Loucy (cell line): Measurements from ENCODE around the gene NBEA.
A peak's percentile ranks its signal among the peaks of the same experiment; 100 is the strongest.

Source experiments
- H2AFZ ChIP-seq: fragments of 200-600 bp; sonication (generic); 2 replicates; pipeline ENCODE4 v1.6.0; 2016; ENCODE audit warnings: antibody characterized with exemption, mild to moderate bottlenecking, low read length, moderate library complexity
- H3F3A ChIP-seq: fragments of 200-600 bp; 2 replicates; pipeline ENCODE4 v1.6.0; 2016; ENCODE audit warnings: antibody characterized with exemption, low read depth, mild to moderate bottlenecking
- H3K27me3 ChIP-seq: fragments of 200-600 bp; sonication (generic); 2 replicates; pipeline ENCODE4 v1.6.1; 2014; ENCODE audit warnings: low read length, mild to moderate bottlenecking; ENCODE audit not compliant: insufficient read depth, poor library complexity, severe bottlenecking
- H3K36me3 ChIP-seq: fragments of 200-600 bp; sonication (generic); 2 replicates; pipeline ENCODE4 v1.6.1; 2016; ENCODE audit warnings: low read length; ENCODE audit not compliant: insufficient read depth
- H3K4me1 ChIP-seq: fragments of 200-600 bp; sonication (generic); 2 replicates; pipeline ENCODE4 v1.5.1; 2014; ENCODE audit warnings: low read length, mild to moderate bottlenecking; ENCODE audit not compliant: insufficient read depth, poor library complexity, severe bottlenecking
- H3K4me2 ChIP-seq: fragments of 200-600 bp; sonication (generic); 2 replicates; pipeline ENCODE4 v1.6.0; 2014; ENCODE audit warnings: antibody characterized with exemption, low read length, low read depth, mild to moderate bottlenecking; ENCODE audit not compliant: poor library complexity, severe bottlenecking
- H3K4me3 ChIP-seq: fragments of 200-600 bp; sonication (generic); 2 replicates; pipeline ENCODE4 v1.5.1; 2014; ENCODE audit warnings: low read length, mild to moderate bottlenecking, mixed read lengths; ENCODE audit not compliant: poor library complexity, severe bottlenecking
- H3K79me2 ChIP-seq: fragments of 200-600 bp; sonication (generic); 2 replicates; pipeline ENCODE4 v1.6.1; 2014; ENCODE audit warnings: low read length; ENCODE audit not compliant: insufficient read depth
- H3K9ac ChIP-seq: fragments of 200-600 bp; sonication (generic); 2 replicates; pipeline ENCODE4 v1.6.0; 2014; ENCODE audit warnings: mild to moderate bottlenecking, low read depth, low read length, moderate library complexity; ENCODE audit not compliant: poor library complexity, severe bottlenecking
- H3K9me2 ChIP-seq: fragments of 200-600 bp; sonication (generic); replicated peaks from 2 replicates; pipeline ENCODE4 v1.6.1; 2016; ENCODE audit warnings: low read depth, low read length, mixed read lengths
- H3K9me3 ChIP-seq: fragments of 200-600 bp; sonication (generic); 2 replicates; pipeline ENCODE4 v1.6.1; 2014; ENCODE audit warnings: mild to moderate bottlenecking, antibody characterized with exemption, low read length, low read depth; ENCODE audit not compliant: insufficient read depth
- H4K20me1 ChIP-seq: fragments of 200-600 bp; sonication (generic); 2 replicates; pipeline ENCODE4 v1.6.0; 2014; ENCODE audit warnings: antibody characterized with exemption, low read length, mild to moderate bottlenecking; ENCODE audit not compliant: insufficient read depth, poor library complexity, severe bottlenecking
- EZH2phosphoT487 ChIP-seq: fragments of 200-600 bp; IDR thresholded peaks from 2 replicates; pipeline ENCODE4 v1.6.1; 2018; ENCODE audit warnings: antibody characterized with exemption, mild to moderate bottlenecking, moderate library complexity, borderline replicate concordance
- TF ChIP-seq, protein P1 (sequence below): fragments of 200-600 bp; sonication (generic); conservative IDR thresholded peaks from 2 replicates; pipeline ENCODE4 v1.5.1; 2014; ENCODE audit warnings: mild to moderate bottlenecking, antibody characterized with exemption, low read length

The NBEA gene

DNA sequence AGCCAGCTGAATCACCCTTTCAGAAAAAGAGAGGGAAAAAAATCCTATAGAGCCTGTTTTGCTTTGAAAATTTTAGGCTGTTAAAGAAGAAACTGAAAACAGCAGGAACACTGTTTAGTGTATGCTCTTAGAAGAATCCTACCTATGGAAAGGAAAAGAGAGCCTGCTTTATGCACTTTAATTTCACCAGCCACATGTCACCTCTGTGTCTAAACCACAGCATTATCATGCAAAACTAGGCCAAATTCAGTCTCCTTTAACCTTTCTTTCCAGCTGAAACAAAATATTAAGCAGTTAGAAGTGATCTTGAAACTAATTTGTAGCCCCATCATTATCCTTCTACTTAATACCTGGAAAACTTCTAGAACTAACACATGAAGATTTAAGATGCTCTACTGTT is 631.6 kb downstream of the NBEA start:
- Histone ChIP-seq H3K9ac (no peak overlapping the region), H3K9me3 (no peaks in the 10 kb centered on the region), H3K9me2 (no peaks in the 10 kb centered on the region), H4K20me1 (no peaks in the 10 kb centered on the region), H3K79me2 (no peaks in the 10 kb centered on the region), H3K4me3 (no peak overlapping the region), H3K4me1 (peaks cover 14% of the 10 kb centered on the region), H2AFZ (no peak overlapping the region), H3K36me3 (no peaks in the 10 kb centered on the region), H3F3A (no peaks in the 10 kb centered on the region), H3K4me2 (peak overlapping the region; percentile 3), H3K27me3 (no peaks in the 10 kb centered on the region)
- TF ChIP-seq, protein P1, sequence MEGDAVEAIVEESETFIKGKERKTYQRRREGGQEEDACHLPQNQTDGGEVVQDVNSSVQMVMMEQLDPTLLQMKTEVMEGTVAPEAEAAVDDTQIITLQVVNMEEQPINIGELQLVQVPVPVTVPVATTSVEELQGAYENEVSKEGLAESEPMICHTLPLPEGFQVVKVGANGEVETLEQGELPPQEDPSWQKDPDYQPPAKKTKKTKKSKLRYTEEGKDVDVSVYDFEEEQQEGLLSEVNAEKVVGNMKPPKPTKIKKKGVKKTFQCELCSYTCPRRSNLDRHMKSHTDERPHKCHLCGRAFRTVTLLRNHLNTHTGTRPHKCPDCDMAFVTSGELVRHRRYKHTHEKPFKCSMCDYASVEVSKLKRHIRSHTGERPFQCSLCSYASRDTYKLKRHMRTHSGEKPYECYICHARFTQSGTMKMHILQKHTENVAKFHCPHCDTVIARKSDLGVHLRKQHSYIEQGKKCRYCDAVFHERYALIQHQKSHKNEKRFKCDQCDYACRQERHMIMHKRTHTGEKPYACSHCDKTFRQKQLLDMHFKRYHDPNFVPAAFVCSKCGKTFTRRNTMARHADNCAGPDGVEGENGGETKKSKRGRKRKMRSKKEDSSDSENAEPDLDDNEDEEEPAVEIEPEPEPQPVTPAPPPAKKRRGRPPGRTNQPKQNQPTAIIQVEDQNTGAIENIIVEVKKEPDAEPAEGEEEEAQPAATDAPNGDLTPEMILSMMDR, result no peak
- TF ChIP-seq EZH2phosphoT487, result no peak

DNA sequence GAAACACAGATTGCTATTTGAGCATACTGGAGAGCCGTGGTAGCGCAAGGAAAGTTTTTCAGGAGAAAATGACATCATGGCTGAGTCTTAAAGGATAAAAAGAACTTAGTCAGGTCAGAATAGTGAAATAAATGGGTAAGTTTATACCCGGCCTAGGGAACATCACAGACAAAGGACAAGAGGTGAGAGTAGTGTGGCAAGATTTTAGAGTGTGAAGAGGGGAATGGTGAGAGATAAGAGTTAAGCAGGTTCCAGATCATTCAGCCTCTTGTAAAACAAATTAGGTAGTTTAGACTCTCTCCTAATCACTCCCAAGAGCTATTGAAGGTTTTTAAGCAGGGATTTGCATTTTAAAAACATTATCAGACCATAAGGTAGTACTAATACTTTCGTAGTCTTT is 650.4 kb downstream of the NBEA start:
- H3F3A ChIP-seq, result no peaks in the 10 kb centered on the region
- no peaks in the 10 kb centered on the region for H3K9me3 ChIP-seq
- no peaks in the 10 kb centered on the region for H3K36me3 ChIP-seq
- no peaks in the 10 kb centered on the region for H3K27me3 ChIP-seq
- H4K20me1 ChIP-seq, result no peaks in the 10 kb centered on the region
- no peak overlapping the region for H3K9ac ChIP-seq
- no peaks in the 10 kb centered on the region for H3K4me1 ChIP-seq
- H3K79me2 ChIP-seq, result no peaks in the 10 kb centered on the region
- TF ChIP-seq, protein P1, result no peak
- TF ChIP-seq EZH2phosphoT487, result no peak
- H3K9me2 ChIP-seq, result no peaks in the 10 kb centered on the region
- no peak overlapping the region for H3K4me3 ChIP-seq
- H3K4me2 ChIP-seq, result no peak overlapping the region
- H2AFZ ChIP-seq, result no peak overlapping the region

DNA sequence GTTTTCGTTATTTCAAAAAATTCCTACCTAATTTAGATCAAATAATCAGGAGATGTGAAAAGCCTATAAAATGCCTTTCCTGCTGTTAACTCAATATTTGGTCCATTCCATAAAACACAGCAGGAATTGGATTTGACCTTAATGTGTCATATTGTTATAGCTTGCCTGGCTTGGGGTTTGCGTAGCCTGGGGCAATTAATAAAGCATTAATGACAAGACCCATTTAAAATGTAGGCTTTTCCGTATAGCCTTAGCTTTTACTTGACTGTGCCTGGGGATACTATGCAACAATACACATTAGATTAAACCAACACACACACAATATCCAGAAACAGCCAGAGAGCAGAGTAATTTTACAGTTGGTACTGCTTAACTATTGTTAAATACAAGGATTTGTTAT is 651.6 kb downstream of the NBEA start:
- no peaks in the 10 kb centered on the region for H3F3A ChIP-seq
- H3K4me1 ChIP-seq, result no peaks in the 10 kb centered on the region
- TF ChIP-seq, protein P1, result no peak
- TF ChIP-seq EZH2phosphoT487, result no peak
- no peak overlapping the region for H3K4me3 ChIP-seq
- no peaks in the 10 kb centered on the region for H3K79me2 ChIP-seq
- no peaks in the 10 kb centered on the region for H4K20me1 ChIP-seq
- H2AFZ ChIP-seq, result no peak overlapping the region
- H3K27me3 ChIP-seq, result no peaks in the 10 kb centered on the region
- no peaks in the 10 kb centered on the region for H3K9me2 ChIP-seq
- H3K9ac ChIP-seq, result no peak overlapping the region
- no peaks in the 10 kb centered on the region for H3K9me3 ChIP-seq
- no peaks in the 10 kb centered on the region for H3K36me3 ChIP-seq
- H3K4me2 ChIP-seq, result no peak overlapping the region
